ENCODE measurements around the gene C4orf17.

GRCh38 chr4:99490286-99490685 is 20.5 kb upstream of the C4orf17 start:
- no peak for TF ChIP-seq CTCF (IDR thresholded peaks at IDR 0.05; ENCODE audit: insufficient read depth, low read depth, low read length)
- TF ChIP-seq EZH2 (IDR thresholded peaks at IDR 0.05; ENCODE audit: insufficient read depth, low read length): no peak
